SU-DHL-6 (cell line): Measurements from ENCODE around the gene KLHL22.

Experiments
- H2AFZ ChIP-seq: fragments of 200-600 bp; sonication (generic); 2 replicates; pipeline ENCODE4 v1.6.1; 2014; ENCODE audit warnings: low read depth, mild to moderate bottlenecking, moderate library complexity, mixed read lengths, antibody characterized with exemption, low read length; ENCODE audit not compliant: severe bottlenecking
- H3F3A ChIP-seq: fragments of 200-600 bp; shearing (Covaris generic); 2 replicates; pipeline ENCODE4 v1.6.0; 2016; ENCODE audit warnings: antibody characterized with exemption, mild to moderate bottlenecking; ENCODE audit not compliant: insufficient read depth
- H3K27ac ChIP-seq: fragments of 200-600 bp; sonication (generic); 2 replicates; pipeline ENCODE4 v1.5.1; 2016; ENCODE audit warnings: low read depth, mild to moderate bottlenecking, low read length, moderate library complexity, mixed read lengths
- H3K27me3 ChIP-seq: fragments of 200-600 bp; sonication (generic), shearing (Covaris generic); 2 replicates; pipeline ENCODE4 v1.6.0; 2014; ENCODE audit warnings: mild to moderate bottlenecking, low read length
- H3K36me3 ChIP-seq: fragments of 200-600 bp; sonication (generic); 2 replicates; pipeline ENCODE4 v1.6.1; 2014; ENCODE audit warnings: mild to moderate bottlenecking, low read length, mixed read lengths
- H3K4me2 ChIP-seq: fragments of 300-600, 200-600 bp; shearing (Covaris generic), sonication (generic); 2 replicates; pipeline ENCODE4 v1.6.0; 2014; ENCODE audit warnings: low read length, low read depth, mild to moderate bottlenecking; ENCODE audit not compliant: poor library complexity, severe bottlenecking
- H3K4me3 ChIP-seq: fragments of 200-600 bp; sonication (generic); 2 replicates; pipeline ENCODE4 v1.5.1; 2014; ENCODE audit warnings: antibody characterized with exemption, low read length, mild to moderate bottlenecking, mixed read lengths; ENCODE audit not compliant: insufficient read depth, poor library complexity, severe bottlenecking
- H3K79me2 ChIP-seq: fragments of 200-600 bp; sonication (generic); 2 replicates; pipeline ENCODE4 v1.6.1; 2014; ENCODE audit warnings: mild to moderate bottlenecking, low read length, moderate library complexity; ENCODE audit not compliant: insufficient read depth
- H3K9ac ChIP-seq: fragments of 200-600 bp; sonication (generic); 2 replicates; pipeline ENCODE4 v1.7.0; 2014; ENCODE audit warnings: mild to moderate bottlenecking, low read length
- H3K9me2 ChIP-seq: fragments of 200-600 bp; sonication (generic); replicated peaks from 2 replicates; pipeline ENCODE4 v1.6.1; 2014; ENCODE audit warnings: low read length; ENCODE audit not compliant: insufficient read depth
- H3K9me3 ChIP-seq: fragments of 200-600 bp; sonication (generic); 2 replicates; pipeline ENCODE4 v1.6.1; 2014; ENCODE audit warnings: low read length, mixed read lengths; ENCODE audit not compliant: insufficient read depth
- H4K20me1 ChIP-seq: fragments of 200-600 bp; sonication (generic); 2 replicates; pipeline ENCODE4 v1.6.1; 2014; ENCODE audit warnings: low read depth, mild to moderate bottlenecking, antibody characterized with exemption, low read length, moderate library complexity, mixed read lengths
- EZH2phosphoT487 ChIP-seq: fragments of 200-600 bp; sonication (generic), shearing (Covaris generic); conservative IDR thresholded peaks from 2 replicates; pipeline ENCODE4 v1.6.1; 2018; ENCODE audit warnings: mild to moderate bottlenecking, antibody characterized with exemption, low read length, moderate library complexity, mixed read lengths
- TF ChIP-seq, protein P1 (sequence below): fragments of 200-600 bp; sonication (generic); IDR thresholded peaks from one replicate; pipeline ENCODE4 v1.5.1; 2017; ENCODE audit warnings: antibody characterized with exemption, mild to moderate bottlenecking, low read length, moderate library complexity; ENCODE audit not compliant: insufficient read depth, poor library complexity, severe bottlenecking

Gene KLHL22

DNA sequence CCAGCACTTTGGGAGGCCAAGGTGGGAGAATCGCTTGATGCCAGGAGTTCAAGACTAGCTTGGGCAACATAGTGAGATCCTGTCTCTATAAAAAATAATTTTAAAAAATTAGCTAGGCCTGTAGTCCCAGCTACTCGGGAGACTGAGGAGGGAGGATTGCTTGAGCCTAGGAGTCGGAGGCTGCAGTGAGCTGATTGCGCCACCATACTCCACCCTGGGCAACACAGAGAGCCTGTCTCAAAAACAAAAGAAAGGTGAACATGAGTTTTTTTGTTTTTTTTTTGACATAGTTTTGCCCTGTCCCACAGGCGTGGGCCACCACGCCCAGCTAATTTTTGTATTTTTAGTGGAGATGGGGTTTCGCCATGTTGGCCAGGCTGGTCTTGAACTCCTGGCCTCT, 29.5 kb upstream of the KLHL22 start:
- peaks cover 13% of the 10 kb centered on the region; the same call in 1 of the 2 replicates for H3K79me2 ChIP-seq
- no peaks in the 10 kb centered on the region for H3K36me3 ChIP-seq

DNA sequence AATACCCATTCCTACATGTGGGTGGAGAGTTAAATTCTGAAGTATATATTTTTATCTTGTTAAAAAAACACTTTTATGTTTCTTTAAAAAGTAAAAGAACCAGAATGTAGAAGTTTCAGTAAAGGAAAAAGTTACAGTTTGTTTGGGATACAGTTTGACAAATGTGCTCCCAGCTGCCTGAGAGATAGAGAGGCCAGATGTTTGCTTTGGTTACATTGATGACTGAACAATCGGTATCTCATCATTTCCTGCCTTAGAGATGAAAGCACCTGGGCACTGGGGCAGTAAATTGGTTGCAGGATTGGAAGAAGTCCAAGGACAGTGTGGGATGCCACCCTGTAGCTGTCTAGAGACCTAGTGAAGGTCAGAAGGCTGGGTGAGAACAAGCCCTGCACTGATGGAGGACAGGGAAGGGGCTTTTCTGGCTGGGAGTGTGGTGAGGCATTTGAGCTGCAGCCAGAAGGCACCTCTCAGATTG, 28.4 kb upstream of the KLHL22 start:
- H3K4me3 ChIP-seq, result no peak overlapping the region
- no peak for TF ChIP-seq EZH2phosphoT487
- TF ChIP-seq, protein P1, sequence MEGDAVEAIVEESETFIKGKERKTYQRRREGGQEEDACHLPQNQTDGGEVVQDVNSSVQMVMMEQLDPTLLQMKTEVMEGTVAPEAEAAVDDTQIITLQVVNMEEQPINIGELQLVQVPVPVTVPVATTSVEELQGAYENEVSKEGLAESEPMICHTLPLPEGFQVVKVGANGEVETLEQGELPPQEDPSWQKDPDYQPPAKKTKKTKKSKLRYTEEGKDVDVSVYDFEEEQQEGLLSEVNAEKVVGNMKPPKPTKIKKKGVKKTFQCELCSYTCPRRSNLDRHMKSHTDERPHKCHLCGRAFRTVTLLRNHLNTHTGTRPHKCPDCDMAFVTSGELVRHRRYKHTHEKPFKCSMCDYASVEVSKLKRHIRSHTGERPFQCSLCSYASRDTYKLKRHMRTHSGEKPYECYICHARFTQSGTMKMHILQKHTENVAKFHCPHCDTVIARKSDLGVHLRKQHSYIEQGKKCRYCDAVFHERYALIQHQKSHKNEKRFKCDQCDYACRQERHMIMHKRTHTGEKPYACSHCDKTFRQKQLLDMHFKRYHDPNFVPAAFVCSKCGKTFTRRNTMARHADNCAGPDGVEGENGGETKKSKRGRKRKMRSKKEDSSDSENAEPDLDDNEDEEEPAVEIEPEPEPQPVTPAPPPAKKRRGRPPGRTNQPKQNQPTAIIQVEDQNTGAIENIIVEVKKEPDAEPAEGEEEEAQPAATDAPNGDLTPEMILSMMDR, result no peak
- H3K27me3 ChIP-seq, result no peaks in the 10 kb centered on the region
- H2AFZ ChIP-seq, result no peak overlapping the region
- H4K20me1 ChIP-seq, result no peaks in the 10 kb centered on the region
- peaks cover 13% of the 10 kb centered on the region; the same call in 1 of the 2 replicates for H3K79me2 ChIP-seq
- H3K4me2 ChIP-seq, result no peak overlapping the region
- no peaks in the 10 kb centered on the region for H3K9me3 ChIP-seq
- no peak overlapping the region for H3K27ac ChIP-seq
- no peak overlapping the region for H3K9ac ChIP-seq
- H3K36me3 ChIP-seq, result no peaks in the 10 kb centered on the region
- H3F3A ChIP-seq, result no peaks in the 10 kb centered on the region
- H3K9me2 ChIP-seq, result no peaks in the 10 kb centered on the region

More for the DNA sequence above, 29.5 kb upstream of the KLHL22 start:
- H2AFZ ChIP-seq, result no peak overlapping the region
- TF ChIP-seq, protein P1, result no peak
- no peak for TF ChIP-seq EZH2phosphoT487
- H4K20me1 ChIP-seq, result no peaks in the 10 kb centered on the region
- H3K9me3 ChIP-seq, result no peaks in the 10 kb centered on the region
- H3F3A ChIP-seq, result no peaks in the 10 kb centered on the region
- no peak overlapping the region for H3K4me2 ChIP-seq
- no peak overlapping the region for H3K4me3 ChIP-seq
- no peak overlapping the region for H3K9ac ChIP-seq
- no peak overlapping the region for H3K27ac ChIP-seq
- H3K9me2 ChIP-seq, result no peaks in the 10 kb centered on the region
- H3K27me3 ChIP-seq, result no peaks in the 10 kb centered on the region

DNA sequence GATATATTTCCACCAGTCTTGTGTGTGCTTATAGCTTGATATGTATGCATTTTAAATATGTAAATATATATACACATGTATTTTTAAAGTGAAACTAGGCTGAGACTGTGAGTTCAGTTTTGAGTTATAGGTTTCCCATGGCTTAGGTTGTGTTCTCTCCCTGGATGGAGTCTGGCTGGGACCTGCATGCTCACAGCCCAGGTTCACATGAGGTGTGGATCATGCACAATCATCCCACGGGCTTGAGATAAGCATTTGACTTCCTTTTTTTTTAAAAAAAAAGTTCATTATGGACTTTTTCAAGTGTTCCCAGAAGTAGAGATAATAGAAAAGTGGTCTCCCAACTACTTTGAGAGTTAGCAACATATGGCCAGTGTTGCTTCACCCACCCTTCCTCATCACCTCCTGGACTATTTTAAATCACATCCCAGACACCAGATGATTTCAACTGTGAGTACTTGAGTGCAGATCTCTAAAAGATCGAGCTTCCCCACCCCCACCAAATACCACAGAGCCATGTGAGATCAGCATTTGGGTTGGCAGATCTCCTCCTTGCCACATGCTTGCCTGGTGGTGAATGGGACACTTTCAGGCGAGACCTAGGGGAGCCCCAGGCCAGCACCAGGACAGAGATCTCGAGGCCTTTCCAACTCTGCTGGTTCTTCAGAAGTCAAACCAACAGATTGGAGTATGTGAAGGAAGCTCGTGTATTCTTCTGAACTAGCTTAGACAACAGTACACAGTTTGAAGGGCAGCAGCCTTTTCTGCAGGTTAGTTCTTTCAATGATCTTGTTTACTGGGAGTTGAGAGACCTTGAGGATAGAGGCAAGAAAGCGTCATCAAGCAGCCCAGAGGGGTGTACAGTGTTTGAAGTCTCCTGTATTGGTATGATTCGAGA, 27.7 kb upstream of the KLHL22 start:
- Histone ChIP-seq H3K79me2 (peaks cover 11% of the 10 kb centered on the region; the same call in 1 of the 2 replicates), H3K36me3 (no peaks in the 10 kb centered on the region), H3K9ac (no peak overlapping the region), H2AFZ (no peak overlapping the region), H3F3A (no peaks in the 10 kb centered on the region), H3K9me2 (no peaks in the 10 kb centered on the region), H4K20me1 (no peaks in the 10 kb centered on the region), H3K4me3 (no peak overlapping the region), H3K9me3 (no peaks in the 10 kb centered on the region), H3K4me2 (no peak overlapping the region), H3K27me3 (no peaks in the 10 kb centered on the region), H3K27ac (no peak overlapping the region)
- TF ChIP-seq, protein P1, result no peak
- TF ChIP-seq EZH2phosphoT487, result no peak
